ENCODE measurements around the gene HSBP1.

HSBP1 gene

DNA sequence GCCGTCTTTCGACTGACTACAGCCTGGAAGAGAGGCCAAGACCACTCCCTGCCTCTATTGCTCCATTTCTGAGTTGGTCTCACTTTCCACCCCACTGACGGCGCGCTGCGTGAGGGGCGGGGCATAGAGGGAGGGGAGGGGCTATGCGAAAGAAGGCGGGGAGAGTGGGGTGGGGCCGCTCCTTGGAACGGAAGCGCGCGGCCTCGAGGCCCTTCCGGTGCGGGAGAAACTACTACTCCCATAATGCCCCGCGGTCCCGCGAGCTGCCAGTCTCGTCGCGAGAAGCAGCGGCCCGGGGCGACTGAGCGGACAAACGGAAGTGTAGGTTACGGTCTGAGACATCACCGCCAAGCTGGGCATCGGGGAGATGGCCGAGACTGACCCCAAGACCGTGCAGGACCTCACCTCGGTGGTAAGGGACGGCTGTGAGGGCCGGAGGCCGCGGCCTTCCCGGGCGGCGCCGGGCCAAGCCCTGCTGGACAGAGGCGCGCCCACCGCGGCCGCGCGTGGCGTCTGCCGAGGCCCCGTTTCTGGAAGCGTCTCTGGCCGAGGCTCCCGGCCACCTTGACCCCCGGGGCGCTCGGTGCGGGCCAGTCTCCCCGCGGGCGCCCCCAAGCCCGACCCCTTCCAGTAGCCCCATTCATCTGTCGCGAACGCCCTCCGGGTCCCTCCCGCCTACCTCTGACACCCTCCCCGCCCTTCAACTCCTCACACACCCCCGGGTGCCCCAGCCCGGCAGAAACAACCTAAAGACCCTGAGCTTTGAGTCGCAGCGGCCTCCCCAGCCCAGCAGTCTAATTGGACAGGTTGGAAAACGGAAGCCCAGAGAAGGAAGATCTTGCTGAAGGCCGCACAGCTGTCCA is at the start of gene HSBP1:
HSBP1 (plus strand) TSS at position 269 of the 863 bp plus-strand sequence; CDS start at position 368, 99 bp downstream.
- DNase-seq: peak; percentile 39 to 93 (median 86)

DNA sequence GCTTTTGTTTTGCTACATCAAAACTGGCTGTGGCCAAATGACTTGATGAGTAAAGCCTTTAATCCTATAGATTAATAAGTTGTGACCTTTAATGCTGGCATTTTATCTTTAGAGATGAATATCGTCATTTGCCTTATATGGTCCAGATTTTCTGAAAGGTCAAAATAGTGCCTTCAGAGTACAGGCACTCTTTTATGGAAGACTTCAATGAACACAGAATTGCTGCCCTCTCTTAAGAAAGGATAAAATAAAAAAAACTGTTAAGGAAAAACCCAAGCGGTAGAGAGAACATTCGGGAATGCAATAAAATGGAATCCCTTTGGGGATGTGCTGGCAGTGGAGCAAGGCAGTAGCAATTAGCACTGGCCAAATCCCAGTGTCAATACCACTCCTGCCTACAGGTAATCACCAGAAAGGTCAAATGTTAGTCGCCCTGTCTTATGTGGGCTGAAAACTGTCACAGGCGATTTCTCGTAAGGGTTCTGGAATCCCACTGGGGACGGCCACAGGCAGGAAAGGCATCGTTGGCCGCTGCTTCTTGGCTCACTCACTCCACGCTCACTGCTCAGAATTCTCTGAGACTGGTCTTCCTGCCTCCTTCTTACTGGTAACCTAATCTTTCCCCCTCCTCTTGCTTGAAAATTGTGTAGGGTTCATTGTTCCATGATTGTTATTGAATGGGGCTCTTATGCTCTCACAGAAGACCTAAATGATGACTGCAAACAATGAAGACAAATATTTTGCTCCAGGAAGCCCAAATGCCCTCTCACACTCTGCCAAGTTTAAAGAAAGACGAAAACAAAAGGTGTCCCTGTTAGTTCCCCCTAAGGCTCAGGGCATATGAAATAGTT is 45.4 kb upstream of the HSBP1 start:
- DNase-seq: peak in 5 of 58 donors; percentile 13 to 57 (median 23)

DNA sequence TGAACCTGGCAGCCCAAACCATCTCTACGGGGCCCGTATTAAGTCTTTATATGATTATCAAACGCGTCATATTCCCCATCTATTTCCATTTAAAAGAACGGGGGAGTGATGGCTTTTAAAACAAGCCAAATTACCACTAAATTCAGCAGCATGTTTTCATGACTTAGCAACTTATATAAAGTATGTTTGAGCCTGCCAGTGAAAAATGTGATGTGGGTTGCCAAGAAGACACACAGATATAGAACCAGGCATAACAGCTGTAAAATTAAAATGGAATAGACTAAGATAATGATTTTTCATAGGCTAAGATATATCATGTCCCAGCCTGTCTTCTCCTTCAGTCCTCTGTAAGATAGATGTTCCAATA is 44.8 kb upstream of the HSBP1 start:
- no peak for DNase-seq

DNA sequence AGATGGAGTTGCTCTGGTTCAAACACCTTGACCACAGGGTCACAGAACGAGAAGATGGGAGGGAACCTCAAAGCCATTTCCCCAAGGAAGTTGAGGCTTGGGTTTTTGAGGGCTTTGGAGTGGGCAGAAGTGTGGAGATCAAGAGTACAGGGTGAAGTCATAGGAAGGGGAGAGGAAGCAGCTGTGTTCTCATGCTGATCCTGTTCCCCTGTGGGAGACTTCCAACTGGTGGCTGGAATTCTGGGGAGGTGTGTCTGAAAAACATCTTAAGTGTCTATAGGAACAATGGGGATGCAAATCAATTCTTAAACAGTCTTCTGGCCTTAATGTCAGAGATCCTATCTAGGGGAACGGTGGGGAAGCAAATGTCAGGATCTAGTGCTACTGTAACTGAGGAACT is 38.8 kb upstream of the HSBP1 start:
- no peak for DNase-seq

DNA sequence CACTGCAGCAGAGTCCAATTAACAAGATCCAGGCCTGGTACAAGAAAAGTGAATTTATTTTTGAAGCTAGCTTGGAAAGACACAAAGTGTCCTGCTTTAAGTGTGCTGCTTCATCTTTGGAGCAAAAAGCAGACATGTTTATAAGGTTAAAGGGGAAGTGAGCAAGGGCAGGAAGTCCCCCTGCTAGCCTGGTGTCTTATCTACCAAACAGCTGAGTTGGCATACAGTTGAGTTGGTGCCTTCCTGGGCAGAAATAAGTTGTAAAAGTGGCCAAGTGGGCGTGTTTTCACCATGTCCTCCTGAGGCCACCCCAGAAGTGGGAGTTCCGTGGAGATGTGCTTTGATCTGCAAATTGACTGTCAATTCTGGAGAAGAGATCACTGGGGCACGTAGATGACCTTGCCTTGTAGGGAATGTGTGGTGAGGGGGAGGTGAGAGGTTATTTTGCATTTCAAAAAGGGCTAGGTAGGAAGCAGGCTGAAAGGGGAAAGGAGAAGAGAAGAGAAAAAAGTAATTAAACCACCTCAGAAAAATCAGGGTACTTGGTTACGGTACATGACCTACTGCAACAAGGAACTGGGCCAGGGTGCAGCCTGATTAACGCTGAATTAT is 38.3 kb upstream of the HSBP1 start:
- peak in 2 of 58 donors; percentile 18 to 39 for DNase-seq

GRCh38 chr16:83771306-83771942 is 36.4 kb upstream of the HSBP1 start:
- peak in 25 of 58 donors; percentile 8 to 83 (median 26) for DNase-seq

DNA sequence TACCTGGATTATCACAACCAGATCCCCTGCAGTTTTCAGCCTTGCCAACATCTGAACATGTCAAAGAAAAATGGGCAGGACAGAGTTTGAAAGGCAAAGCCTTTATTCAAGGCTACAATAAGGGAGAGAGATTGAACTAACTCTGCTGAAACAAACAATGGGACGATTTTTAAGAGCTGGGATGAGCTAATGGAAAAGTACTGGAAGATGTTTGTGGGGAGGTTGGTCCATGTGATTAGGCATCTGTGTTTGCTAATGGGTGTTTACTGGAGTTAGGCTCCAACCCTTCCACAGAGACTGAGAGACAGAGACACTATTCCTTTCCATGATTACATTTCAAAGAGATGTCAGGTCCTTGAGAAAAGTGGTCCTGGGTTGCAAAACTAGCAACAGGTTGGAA is 35.0 kb upstream of the HSBP1 start:
- peak in 11 of 58 donors; percentile 9 to 79 (median 25) for DNase-seq

DNA sequence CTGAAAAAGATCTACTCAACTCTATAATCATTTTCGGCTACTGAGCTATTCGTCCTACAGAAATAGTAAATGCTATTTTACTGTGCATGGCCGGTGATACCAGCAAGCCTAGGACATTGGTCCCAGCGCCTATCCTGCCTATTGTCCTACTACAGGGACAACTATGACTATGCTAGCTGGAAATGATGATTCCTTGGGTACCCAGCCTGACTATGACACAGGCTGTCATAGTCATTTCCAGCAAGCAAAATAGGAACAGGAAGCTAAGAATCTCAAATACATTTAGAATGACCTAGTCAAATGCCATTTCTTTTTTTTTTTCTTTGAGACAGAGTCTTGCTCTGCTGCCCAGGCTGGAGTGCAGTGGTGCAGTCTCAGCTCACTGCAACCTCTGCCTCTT is 33.7 kb upstream of the HSBP1 start:
- no peak for DNase-seq

DNA sequence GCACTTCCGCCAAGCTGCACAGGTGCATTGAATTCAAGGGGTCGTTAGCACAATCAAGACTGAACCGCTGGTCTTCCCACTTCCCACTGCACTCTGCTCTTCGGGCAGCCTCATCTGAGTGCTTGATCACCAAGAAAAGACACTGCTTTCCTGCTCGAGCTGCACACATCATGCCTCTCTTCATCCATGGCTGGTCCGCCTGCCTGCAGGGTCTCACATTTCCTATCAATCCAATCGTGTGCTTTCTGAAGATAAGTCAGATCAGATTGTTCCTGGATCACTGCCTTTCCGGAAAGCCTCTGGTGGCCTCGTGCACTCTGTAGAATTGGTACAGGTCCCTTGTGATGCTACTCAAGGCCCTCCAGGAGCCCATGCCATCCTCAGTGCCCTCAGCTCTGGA is 30.8 kb upstream of the HSBP1 start:
- no peak for DNase-seq

DNA sequence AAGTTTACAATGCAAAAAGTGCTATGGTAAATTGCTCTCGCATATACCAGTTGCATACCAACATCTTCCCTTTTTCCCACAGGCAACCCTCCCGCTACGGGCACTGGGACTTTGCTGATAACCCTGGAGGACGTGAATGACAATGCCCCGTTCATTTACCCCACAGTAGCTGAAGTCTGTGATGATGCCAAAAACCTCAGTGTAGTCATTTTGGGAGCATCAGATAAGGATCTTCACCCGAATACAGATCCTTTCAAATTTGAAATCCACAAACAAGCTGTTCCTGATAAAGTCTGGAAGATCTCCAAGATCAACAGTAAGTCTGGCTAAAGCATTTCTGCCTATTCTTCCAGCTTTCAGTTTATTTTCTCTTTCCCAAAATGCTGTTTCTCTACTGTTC is 27.9 kb upstream of the HSBP1 start:
- DNase-seq: peak in 2 of 58 donors; percentile 11 to 28

DNA sequence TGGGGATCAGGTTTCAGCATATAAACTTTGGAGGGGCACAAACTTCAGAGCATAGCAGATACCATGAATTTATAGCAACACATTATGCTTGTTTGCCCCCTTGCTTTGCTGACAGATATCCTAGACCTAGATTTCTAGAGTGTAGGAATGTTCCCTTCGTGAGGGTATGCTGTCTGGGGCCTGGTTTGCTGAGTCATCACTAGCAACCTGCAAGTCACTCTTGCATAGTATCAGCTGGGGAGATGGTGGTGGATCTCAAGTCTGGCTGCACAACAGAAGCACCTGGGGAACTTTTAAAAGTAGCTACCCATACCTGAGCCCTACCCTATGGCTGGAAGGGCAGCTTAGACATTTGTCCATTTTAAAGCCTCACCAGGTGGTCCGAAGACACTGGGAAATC is 22.3 kb upstream of the HSBP1 start:
- DNase-seq: no peak

GRCh38 chr16:83789642-83790401 is 18.0 kb upstream of the HSBP1 start:
- DNase-seq: no peak

DNA sequence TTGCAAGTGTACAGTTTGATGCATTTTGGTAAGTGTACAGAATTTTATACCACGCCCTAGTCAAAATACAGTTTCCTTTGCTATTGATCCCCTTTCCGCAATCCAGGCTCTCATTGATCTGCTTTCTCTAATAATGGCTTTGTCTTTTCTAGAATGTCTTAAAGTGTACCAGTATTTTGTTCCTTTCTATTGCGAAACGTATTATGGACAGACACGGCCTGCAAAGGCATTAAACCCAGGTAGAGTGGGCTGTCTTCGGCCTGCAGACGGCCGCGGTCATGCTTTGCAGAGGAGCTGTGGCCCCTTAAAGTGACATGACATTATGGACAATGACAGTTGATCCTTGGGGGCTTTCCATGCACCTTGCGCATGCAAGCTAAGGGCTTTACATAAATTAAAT is 15.9 kb upstream of the HSBP1 start:
- no peak for DNase-seq

- no peak for DNase-seq
These were observed 15.4 kb upstream of the HSBP1 start for GRCh38 chr16:83792391-83792790.

GRCh38 chr16:83793179-83793578 is 14.6 kb upstream of the HSBP1 start:
- no peak for DNase-seq

- DNase-seq: no peak
These were observed 12.8 kb upstream of the HSBP1 start for GRCh38 chr16:83794860-83795554.

DNA sequence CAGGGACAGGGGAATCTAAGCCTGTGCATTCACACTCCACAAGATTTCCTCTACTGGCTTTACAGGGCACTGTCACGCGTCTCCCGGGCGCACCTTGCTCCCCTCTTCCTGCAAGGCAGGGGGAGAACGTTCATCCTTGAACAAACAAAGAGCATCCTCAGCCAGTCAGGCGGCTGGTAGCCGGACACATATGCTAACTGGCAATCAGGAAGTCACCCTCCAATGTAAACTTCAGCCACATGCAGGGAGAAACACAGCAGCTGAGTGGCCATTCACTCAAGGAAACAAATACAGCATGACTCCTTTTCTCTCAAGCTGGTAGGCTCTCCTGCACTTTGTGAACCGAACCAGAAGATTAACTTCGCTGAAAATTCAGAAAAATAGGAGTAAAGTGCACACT is 10.8 kb upstream of the HSBP1 start:
- DNase-seq: no peak

- no peak for DNase-seq
These were observed 8.4 kb upstream of the HSBP1 start for GRCh38 chr16:83799336-83799735.

GRCh38 chr16:83802135-83802534 is 5.6 kb upstream of the HSBP1 start:
- no peak for DNase-seq

All from anterior cingulate cortex (tissue), 58 donors.